Hippocampal formation (tissue), 2 donors: Measurements from ENCODE around the gene GGA1.
A peak's percentile ranks its signal among the peaks of the same experiment; 100 is the strongest.
"Not testable (repeated sequence)": the region's sequence is repeated elsewhere in the genome, so short reads cannot be mapped to it uniquely, and the experiment has no call there.

ENCODE experiments used
- DNase-seq, 2 donors: peaks; one replicate each; lab custom pipeline; 2025; lab: John Stamatoyannopoulos, UW

The GGA1 gene

GRCh38 chr22:37570661-37570976 lies 38.0 kb upstream of the GGA1 start:
- DNase-seq, result no peak

- no peak for DNase-seq
Measured at GRCh38 chr22:37571258-37571991, 37.2 kb upstream of the GGA1 start.

GRCh38 chr22:37571992-37572373 lies 36.7 kb upstream of the GGA1 start:
- no peak for DNase-seq

GRCh38 chr22:37575490-37576003 lies 33.1 kb upstream of the GGA1 start:
- DNase-seq, result no peak

- no peak for DNase-seq
Measured at GRCh38 chr22:37578002-37578401, 30.6 kb upstream of the GGA1 start.

- DNase-seq, result peak in 1 of 2 donors; percentile 37
Measured at GRCh38 chr22:37581504-37581903, 27.1 kb upstream of the GGA1 start.

- DNase-seq, result no peak
Measured at GRCh38 chr22:37582526-37582925, 26.1 kb upstream of the GGA1 start.

GRCh38 chr22:37588546-37589215 lies 20.0 kb upstream of the GGA1 start:
- DNase-seq, result no peak

- no peak for DNase-seq
Measured at GRCh38 chr22:37589636-37590035, 19.0 kb upstream of the GGA1 start.

- not testable (repeated sequence) for DNase-seq
Measured at GRCh38 chr22:37591081-37591480, 17.6 kb upstream of the GGA1 start.

- DNase-seq, result no peak
Measured at GRCh38 chr22:37591823-37592404, 16.7 kb upstream of the GGA1 start.

GRCh38 chr22:37594237-37594636 lies 14.4 kb upstream of the GGA1 start:
- DNase-seq, result no peak

- no peak for DNase-seq
Measured at GRCh38 chr22:37599153-37599552, 9.5 kb upstream of the GGA1 start.

- DNase-seq, result no peak
Measured at GRCh38 chr22:37601203-37601539, 7.5 kb upstream of the GGA1 start.

GRCh38 chr22:37601540-37602442 lies 6.8 kb upstream of the GGA1 start:
- DNase-seq, result no peak

- not testable (repeated sequence) for DNase-seq
Measured at GRCh38 chr22:37602546-37603277, 5.9 kb upstream of the GGA1 start.

- DNase-seq, result no peak
Measured at GRCh38 chr22:37604074-37604473, 4.6 kb upstream of the GGA1 start.

GRCh38 chr22:37604875-37605274 lies 3.8 kb upstream of the GGA1 start:
- no peak for DNase-seq

- peak; percentile 54 to 59 for DNase-seq
Measured at GRCh38 chr22:37607010-37607934, 1.4 kb upstream of the GGA1 start.

GRCh38 chr22:37607935-37608476 lies 628 bp upstream of the GGA1 start:
- no peak for DNase-seq
